H1 (cell line): ENCODE results near the gene GLE1. TPM values are rescaled to one million over a fixed set of nuclear protein-coding genes. Genes with fewer than 3 reads are reported as not detected.

Experiments
- CTCF ChIA-PET: fragments of 300-600 bp; sonication (Branson Sonifier 250); formaldehyde crosslinking; loops from one replicate; lab custom pipeline; 2021; ENCODE audit not compliant: partially characterized antibody; lab: Charles Lee
- POLR2A ChIA-PET: fragments of 300-600 bp; sonication (Branson Sonifier 250); formaldehyde crosslinking; loops from one replicate; lab custom pipeline; 2021; ENCODE audit warnings: inconsistent platforms; ENCODE audit not compliant: partially characterized antibody; lab: Charles Lee
- DNase-seq, 2 experiments: peaks; one replicate each; pipeline versions ENCODE4 v3.0.0 to v3.0.0-alpha.2; 2010 to 2022; ENCODE audit warnings: low spot score in 2 of 2, low read depth in 1 of 2, mixed read lengths in 1 of 2
- FAIRE-seq: peaks from 2 replicates; lab custom pipeline; 2011; peaks lifted over from hg19 to GRCh38; lab: Jason Lieb, UNC
- H2AFZ ChIP-seq: 2 replicates; pipeline ENCODE4 v1.8.1; 2012; ENCODE audit warnings: low read length, inconsistent platforms
- H2AK5ac ChIP-seq: 2 replicates; pipeline ENCODE4 v1.6.1; 2013; ENCODE audit warnings: low read depth, low read length
- H2BK120ac ChIP-seq: replicated peaks from 2 replicates; pipeline ENCODE3; 2013; ENCODE audit warnings: low read depth, low read length, inconsistent platforms
- H2BK12ac ChIP-seq: 2 replicates; pipeline ENCODE4 v1.6.1; 2013; ENCODE audit warnings: low read depth, low read length
- H2BK15ac ChIP-seq: 2 replicates; pipeline ENCODE4 v1.6.1; 2013; ENCODE audit warnings: low read length
- H2BK20ac ChIP-seq: 2 replicates; pipeline ENCODE4 v1.6.1; 2013; ENCODE audit warnings: low read length
- H2BK5ac ChIP-seq: 2 replicates; pipeline ENCODE4 v1.6.1; 2013; ENCODE audit warnings: low read depth, low read length
- H3K14ac ChIP-seq: 2 replicates; pipeline ENCODE4 v1.6.1; 2013; ENCODE audit warnings: inconsistent platforms; ENCODE audit not compliant: insufficient read length
- H3K18ac ChIP-seq: 2 replicates; pipeline ENCODE4 v1.6.1; 2013; ENCODE audit warnings: low read length; ENCODE audit errors: extremely low read depth
- H3K23ac ChIP-seq: 2 replicates; pipeline ENCODE4 v1.6.1; 2013; ENCODE audit warnings: inconsistent platforms; ENCODE audit not compliant: insufficient read length
- H3K23me2 ChIP-seq: 2 replicates; pipeline ENCODE4 v1.6.1; 2013; ENCODE audit warnings: low read depth, low read length
- H3K27ac ChIP-seq: 2 replicates; pipeline ENCODE4 v1.6.1; 2011; ENCODE audit warnings: low read depth, low read length, inconsistent platforms
- H3K27me3 ChIP-seq, 4 experiments: replicated peaks in 1 of 4; 1 replicate in 1 of 4; 2 replicates in 3 of 4; pipeline versions ENCODE4 v1.6.1 to v1.8.1; 2011 to 2013; ENCODE audit warnings: low read length in 3 of 4, mild to moderate bottlenecking in 3 of 4, inconsistent platforms in 2 of 4, mixed read lengths in 2 of 4, moderate library complexity in 1 of 4; ENCODE audit not compliant: control insufficient read depth in 3 of 4, insufficient read depth in 3 of 4; ENCODE audit errors: extremely low read depth in 1 of 4
- H3K36me3 ChIP-seq, 4 experiments: 2 replicates each; pipeline versions ENCODE4 v1.6.1 to v1.8.1; 2011 to 2013; ENCODE audit warnings: mild to moderate bottlenecking in 4 of 4, low read length in 3 of 4, moderate library complexity in 2 of 4, control low read depth in 1 of 4, inconsistent platforms in 1 of 4; ENCODE audit not compliant: insufficient read depth in 4 of 4, control insufficient read depth in 2 of 4
- H3K4ac ChIP-seq: replicated peaks from 2 replicates; pipeline ENCODE3; 2013; ENCODE audit warnings: low read length, low read depth, mixed read lengths, inconsistent platforms; ENCODE audit not compliant: insufficient read length
- H3K4me1 ChIP-seq, 4 experiments: replicated peaks in 1 of 4; 1 replicate in 1 of 4; 2 replicates in 3 of 4; pipeline versions ENCODE4 v1.6.1 to v1.8.1; 2011 to 2013; ENCODE audit warnings: low read length in 3 of 4, inconsistent platforms in 2 of 4, mixed read lengths in 1 of 4; ENCODE audit not compliant: insufficient read depth in 4 of 4, control insufficient read depth in 3 of 4
- H3K4me2 ChIP-seq, 2 experiments: 2 replicates each; pipeline versions ENCODE4 v1.6.1 to v1.8.1; 2011 to 2013; ENCODE audit warnings: low read depth in 2 of 2, low read length in 2 of 2, control low read depth in 1 of 2, inconsistent platforms in 1 of 2, mild to moderate bottlenecking in 1 of 2; ENCODE audit not compliant: insufficient read depth in 1 of 2
- H3K4me3 ChIP-seq, 4 experiments: fragments of 200-600, 300-600 bp in 1 of 4; sonication (generic), shearing (Covaris generic), sonication (Bioruptor Twin) in 1 of 4; 2 replicates each; pipeline versions ENCODE4 v1.5.1 to v1.8.1; 2011 to 2016; ENCODE audit warnings: low read length in 4 of 4, low read depth in 3 of 4, control low read depth in 2 of 4, inconsistent platforms in 2 of 4, mild to moderate bottlenecking in 2 of 4, mixed read lengths in 1 of 4, moderate library complexity in 1 of 4; ENCODE audit not compliant: insufficient read depth in 2 of 4; ENCODE audit errors: extremely low read depth in 1 of 4
- H3K56ac ChIP-seq: replicated peaks from 2 replicates; pipeline ENCODE3; 2013; ENCODE audit warnings: low read depth, mild to moderate bottlenecking, mixed read lengths, low read length, inconsistent platforms; ENCODE audit not compliant: insufficient read length
- H3K79me1 ChIP-seq: 2 replicates; pipeline ENCODE4 v1.6.1; 2013; ENCODE audit warnings: low read depth, low read length, control low read depth
- H3K79me2 ChIP-seq, 2 experiments: 2 replicates each; pipeline versions ENCODE4 v1.6.1 to v1.8.1; 2012 to 2013; ENCODE audit warnings: low read length in 2 of 2, mild to moderate bottlenecking in 2 of 2, inconsistent platforms in 1 of 2; ENCODE audit not compliant: insufficient read depth in 2 of 2, control insufficient read depth in 1 of 2
- H3K9ac ChIP-seq, 4 experiments: replicated peaks in 1 of 4; 1 replicate in 1 of 4; 2 replicates in 3 of 4; pipeline versions ENCODE4 v1.6.1 to v1.8.1; 2011 to 2013; ENCODE audit warnings: low read depth in 3 of 4, low read length in 3 of 4, control low read depth in 2 of 4, mild to moderate bottlenecking in 2 of 4, moderate library complexity in 2 of 4, inconsistent platforms in 1 of 4; ENCODE audit errors: extremely low read depth in 1 of 4
- H3K9me3 ChIP-seq, 2 experiments: 2 replicates each; pipeline versions ENCODE4 v1.6.1 to v1.8.1; 2012 to 2013; ENCODE audit warnings: mild to moderate bottlenecking in 2 of 2, moderate library complexity in 2 of 2, control low read depth in 1 of 2, inconsistent platforms in 1 of 2, low read depth in 1 of 2, low read length in 1 of 2, mixed read lengths in 1 of 2; ENCODE audit not compliant: insufficient read depth in 2 of 2
- H4K20me1 ChIP-seq, 2 experiments: replicated peaks in 1 of 2; 2 replicates each; pipeline versions ENCODE3 to v1.8.1; 2011 to 2013; ENCODE audit warnings: inconsistent platforms in 2 of 2, low read length in 2 of 2, mild to moderate bottlenecking in 1 of 2; ENCODE audit not compliant: insufficient read depth in 2 of 2, control insufficient read depth in 1 of 2
- H4K5ac ChIP-seq: 2 replicates; pipeline ENCODE4 v1.6.1; 2013; ENCODE audit warnings: low read length, low read depth, mixed read lengths, inconsistent platforms; ENCODE audit not compliant: insufficient read length
- H4K8ac ChIP-seq: 2 replicates; pipeline ENCODE4 v1.8.0; 2013; ENCODE audit warnings: mild to moderate bottlenecking, moderate library complexity, low read length, inconsistent platforms; ENCODE audit not compliant: insufficient read depth; ENCODE audit errors: extremely low read depth
- H4K91ac ChIP-seq: replicated peaks from 2 replicates; pipeline ENCODE3; 2013; ENCODE audit warnings: low read length, mixed read lengths, inconsistent platforms; ENCODE audit not compliant: insufficient read length
- ATF2 ChIP-seq: IDR thresholded peaks from 2 replicates; pipeline ENCODE4 v1.6.1; 2012; ENCODE audit warnings: low read length, inconsistent platforms
- EZH2 ChIP-seq: fragments of 200-600 bp; sonication (generic); IDR thresholded peaks from 2 replicates; pipeline ENCODE4 v1.7.1; 2012; ENCODE audit warnings: low read depth, mild to moderate bottlenecking, moderate library complexity, low read length, inconsistent platforms; ENCODE audit not compliant: severe bottlenecking
- WGBS, 2 experiments: shearing (Covaris generic) in 1 of 2; methylation state at CpG; one replicate each; pipeline versions ENCODE4 v1.1.6 to v1.1.7; 2013 to 2015; ENCODE audit warnings: low lambda C conversion rate in 2 of 2, mixed read lengths in 2 of 2, inconsistent platforms in 1 of 2, low coverage in 1 of 2, missing lambda C conversion rate in 1 of 2; ENCODE audit not compliant: insufficient replicate concordance in 2 of 2, insufficient coverage in 1 of 2, insufficient read length in 1 of 2; ENCODE audit errors: extremely low coverage in 1 of 2, missing lambda C conversion rate in 1 of 2; 5-methylcytosine and 5-hydroxymethylcytosine counted together
- polyA plus RNA-seq, 7 experiments: library from polyadenylated mRNA; depleted of rRNA in 3 of 7; stranded (reverse) in 5 of 7; unstranded in 2 of 7; fragments of >200 nt in 5 of 7; fragments of 200-250 nt in 2 of 7; gene quantifications; 1 replicate in 5 of 7; 2 replicates in 1 of 7; 4 replicates in 1 of 7; pipeline versions ENCODE4 v1.2.1 to v1.2.3, GENCODE V29; 2011 to 2013; ENCODE audit warnings: missing spikeins in 2 of 7, mixed read lengths in 2 of 7
- total RNA-seq: library from RNA; stranded (reverse); fragmentation: NEBNext Ultra II Directional; extraction: Animal tissue kit (Norgen Biotek cat#: 25700); gene quantifications from 2 replicates; pipeline ENCODE4 v1.2.1, GENCODE V29; 2021

The GLE1 gene
- total and polyA plus RNA-seq, 2 of the 8 experiments (the other 6 are each of a cell fraction or from before 2014, with no cell fraction given): 9.6 to 14.9 TPM

GRCh38 chr9:128457207-128457606, 47.3 kb upstream of the GLE1 start:
- DNase-seq (peak in 1 of 2 experiments; percentile 66), FAIRE-seq (no peak)
- Histone ChIP-seq H2BK15ac (no peak overlapping the region), H3K27ac (no peak overlapping the region), H3K27me3 (peaks cover 18 to 50% (median 42%) of the 10 kb centered on the region in 4 experiments), H2BK120ac (no peak overlapping the region), H3K4me3 (peak overlapping the region; percentile 57 to 74 (median 70); a peak in 6 of 8 replicates), H3K18ac (no peak overlapping the region), H2AK5ac (no peak overlapping the region), H3K9ac (no peak overlapping the region), H4K8ac (no peak overlapping the region; the same call in 1 of the 2 replicates), H3K36me3 (peaks cover 0 to 2% (median 0%) of the 10 kb centered on the region in 4 experiments; a peak in 1 of 8 replicates), H2BK12ac (no peak overlapping the region), H4K5ac (no peak overlapping the region), H2AFZ (no peak overlapping the region), H3K14ac (no peak overlapping the region), H3K4ac (no peak overlapping the region), H4K20me1 (peaks cover 14 to 16% of the 10 kb centered on the region in 2 experiments), H3K79me2 (no peaks in the 10 kb centered on the region), H2BK20ac (no peak overlapping the region), H3K4me2 (peak overlapping the region; percentile 78 to 93), H4K91ac (no peak overlapping the region), H2BK5ac (no peak overlapping the region), H3K23me2 (peaks cover 6% of the 10 kb centered on the region), H3K9me3 (no peaks in the 10 kb centered on the region), H3K4me1 (peaks cover 0 to 8% (median 5%) of the 10 kb centered on the region in 4 experiments; a peak in 5 of 7 replicates), H3K79me1 (no peaks in the 10 kb centered on the region), H3K56ac (no peak overlapping the region), H3K23ac (no peak overlapping the region)
- peak; percentile 15 for TF ChIP-seq EZH2
- no peak for TF ChIP-seq ATF2
- POLR2A ChIA-PET: interaction anchor here (0.7 to 1.0 kb wide), 2 partner anchors 11 to 19 kb away, joined by 3 read pairs; no protein-coding TSS in a partner anchor
- WGBS, 2 experiments: 38% methylated on average over 14 of the region's 14 CpGs; no CpG with 5 or more reads in 1 of the 2 experiments
- CTCF ChIA-PET: interaction anchor here (0.6 to 2.0 kb wide), 9 partner anchors 14 to 480 kb away, joined by 3 to 6 read pairs (median 4); no protein-coding TSS in a partner anchor
